GM12864 (cell line): Measurements from ENCODE around the gene FLRT1.

Experiments
- DNase-seq: peaks from one replicate; pipeline ENCODE4 v3.0.0-alpha.2; 2011; ENCODE audit warnings: low read depth
- H3K4me3 ChIP-seq: 2 replicates; pipeline ENCODE4 v1.5.1; 2011; ENCODE audit warnings: mild to moderate bottlenecking, low read depth, low read length, control low read depth
- CTCF ChIP-seq: IDR thresholded peaks from 2 replicates; pipeline ENCODE4 v1.5.1; 2011; ENCODE audit warnings: low read depth, mild to moderate bottlenecking, moderate library complexity, low read length, control low read depth, inconsistent platforms; ENCODE audit errors: missing control alignments

FLRT1 gene

GRCh38 chr11:64056213-64056785, 20.6 kb downstream of the FLRT1 start:
- no peak for DNase-seq
- H3K4me3 ChIP-seq = no peak overlapping the region
- TF ChIP-seq CTCF = no peak

- H3K4me3 ChIP-seq = no peak overlapping the region
- no peak for TF ChIP-seq CTCF
- DNase-seq = no peak
Observed at GRCh38 chr11:64056861-64057260, 21.1 kb downstream of the FLRT1 start.

- no peak for TF ChIP-seq CTCF
- no peak overlapping the region for H3K4me3 ChIP-seq
- no peak for DNase-seq
Observed at GRCh38 chr11:64057890-64058289, 22.2 kb downstream of the FLRT1 start.

GRCh38 chr11:64058494-64058893, 22.8 kb downstream of the FLRT1 start:
- no peak for TF ChIP-seq CTCF
- no peak for DNase-seq
- H3K4me3 ChIP-seq = no peak overlapping the region

GRCh38 chr11:64059339-64060140, 23.8 kb downstream of the FLRT1 start:
- no peak overlapping the region for H3K4me3 ChIP-seq
- no peak for TF ChIP-seq CTCF
- no peak for DNase-seq

GRCh38 chr11:64060263-64060860, 24.6 kb downstream of the FLRT1 start:
- TF ChIP-seq CTCF = no peak
- H3K4me3 ChIP-seq = peak overlapping the region; percentile 34
- DNase-seq = no peak
